Coronary artery (tissue), 2 donors: ENCODE data around the gene CEPT1.

Experiments used
- DNase-seq: peaks from one replicate; pipeline ENCODE4 v3.0.0-alpha.2; 2017; ENCODE audit warnings: low spot score
- H3K27ac ChIP-seq, 2 donors: fragments of 200-600 bp; sonication (generic); one replicate each; pipeline ENCODE4 v1.5.1; 2016 to 2019
- H3K4me3 ChIP-seq: fragments of 200-600 bp; sonication (generic); 2 replicates; pipeline ENCODE4 v1.5.1; 2016; ENCODE audit warnings: mild to moderate bottlenecking, moderate library complexity
- TF ChIP-seq, protein P1 (sequence below): fragments of 200-600 bp; sonication (generic); IDR thresholded peaks from one replicate; pipeline ENCODE4 v1.5.1; 2019; ENCODE audit warnings: antibody characterized with exemption

CEPT1 gene

DNA sequence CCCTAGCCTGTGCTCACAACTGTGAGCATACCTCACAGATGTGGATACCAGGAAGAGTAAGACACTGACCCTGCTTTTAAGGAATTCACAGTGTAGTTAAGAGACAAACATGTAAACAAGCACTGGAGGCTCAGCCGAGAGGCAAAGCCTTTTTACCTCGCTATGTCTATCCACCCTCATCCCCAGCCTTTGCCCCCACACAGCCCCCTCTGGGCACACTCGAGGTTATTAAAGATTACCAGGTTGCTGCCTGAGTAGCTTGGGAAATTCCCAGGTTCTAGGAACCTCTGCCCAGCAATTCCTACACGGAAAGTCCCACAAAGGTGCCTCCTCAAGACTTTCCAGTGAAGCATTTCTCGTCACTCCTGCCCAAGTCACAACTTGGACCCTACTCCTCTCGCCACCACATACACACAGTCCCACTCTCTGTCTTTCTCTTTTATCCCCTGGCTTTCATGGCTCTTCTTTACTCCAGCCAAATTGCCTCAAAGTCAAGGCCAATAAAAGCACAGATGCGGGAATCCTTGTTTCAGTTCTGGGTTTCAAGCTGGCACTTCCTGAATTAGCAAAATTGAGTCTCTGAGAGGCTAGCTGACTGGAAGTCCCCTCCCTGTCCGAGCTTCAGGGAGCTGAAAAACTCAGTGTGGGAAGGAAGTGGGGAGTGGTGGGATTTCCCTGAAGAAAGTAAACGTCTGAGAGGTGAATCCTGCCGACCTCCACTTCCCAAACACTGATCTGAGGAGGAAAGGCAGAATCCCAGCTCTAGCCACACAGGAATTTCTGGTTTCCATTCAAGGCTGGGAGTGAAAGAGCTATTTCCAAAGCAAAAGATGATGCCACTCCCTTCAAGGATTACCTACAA, 52.9 kb downstream of the CEPT1 start:
- peak overlapping the region; percentile 8 for H3K4me3 ChIP-seq
- TF ChIP-seq, protein P1, sequence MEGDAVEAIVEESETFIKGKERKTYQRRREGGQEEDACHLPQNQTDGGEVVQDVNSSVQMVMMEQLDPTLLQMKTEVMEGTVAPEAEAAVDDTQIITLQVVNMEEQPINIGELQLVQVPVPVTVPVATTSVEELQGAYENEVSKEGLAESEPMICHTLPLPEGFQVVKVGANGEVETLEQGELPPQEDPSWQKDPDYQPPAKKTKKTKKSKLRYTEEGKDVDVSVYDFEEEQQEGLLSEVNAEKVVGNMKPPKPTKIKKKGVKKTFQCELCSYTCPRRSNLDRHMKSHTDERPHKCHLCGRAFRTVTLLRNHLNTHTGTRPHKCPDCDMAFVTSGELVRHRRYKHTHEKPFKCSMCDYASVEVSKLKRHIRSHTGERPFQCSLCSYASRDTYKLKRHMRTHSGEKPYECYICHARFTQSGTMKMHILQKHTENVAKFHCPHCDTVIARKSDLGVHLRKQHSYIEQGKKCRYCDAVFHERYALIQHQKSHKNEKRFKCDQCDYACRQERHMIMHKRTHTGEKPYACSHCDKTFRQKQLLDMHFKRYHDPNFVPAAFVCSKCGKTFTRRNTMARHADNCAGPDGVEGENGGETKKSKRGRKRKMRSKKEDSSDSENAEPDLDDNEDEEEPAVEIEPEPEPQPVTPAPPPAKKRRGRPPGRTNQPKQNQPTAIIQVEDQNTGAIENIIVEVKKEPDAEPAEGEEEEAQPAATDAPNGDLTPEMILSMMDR = no peak
- peak overlapping the region; percentile 23 to 74 for H3K27ac ChIP-seq

DNA sequence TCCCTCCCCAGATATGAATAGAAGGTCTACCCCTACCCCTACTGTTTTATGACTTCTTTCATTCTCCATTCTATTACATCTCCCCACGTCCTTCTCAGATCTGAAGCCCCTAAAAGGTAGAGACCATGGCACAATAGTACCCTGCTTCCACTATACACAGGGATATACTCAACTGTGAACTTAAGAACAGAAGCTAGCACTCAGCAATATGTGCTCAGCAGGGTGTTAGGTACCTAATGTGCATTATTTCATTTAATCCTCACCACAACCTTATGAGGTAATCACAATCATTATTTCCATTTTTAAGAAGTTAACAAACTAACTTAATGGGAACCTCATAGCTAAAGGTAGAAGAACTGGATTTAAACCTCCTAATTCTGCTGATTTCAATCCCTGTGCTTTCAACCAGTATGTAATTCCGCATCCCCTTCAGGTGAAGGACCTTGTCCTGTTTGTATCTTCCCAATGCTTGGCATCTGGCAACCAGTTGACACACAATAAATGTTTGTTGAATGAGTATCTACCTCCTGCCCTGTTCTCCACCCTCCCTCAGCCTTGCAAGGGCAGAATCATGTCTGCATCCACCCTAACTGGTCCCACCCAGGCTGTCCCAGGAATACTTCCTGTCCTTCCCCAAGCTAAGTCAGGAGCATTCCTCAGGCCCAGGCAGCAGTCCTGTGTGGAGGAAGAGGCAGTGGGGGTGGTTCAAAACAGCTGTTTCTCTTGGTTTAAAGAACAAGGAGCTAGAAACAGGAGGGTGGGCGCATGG, 53.9 kb downstream of the CEPT1 start:
- no peak overlapping the region for H3K4me3 ChIP-seq
- peak overlapping the region in 1 of 2 donors; percentile 74 for H3K27ac ChIP-seq
- no peak for DNase-seq
- TF ChIP-seq, protein P1 = no peak

More for the DNA sequence above, 52.9 kb downstream of the CEPT1 start:
- DNase-seq = no peak

DNA sequence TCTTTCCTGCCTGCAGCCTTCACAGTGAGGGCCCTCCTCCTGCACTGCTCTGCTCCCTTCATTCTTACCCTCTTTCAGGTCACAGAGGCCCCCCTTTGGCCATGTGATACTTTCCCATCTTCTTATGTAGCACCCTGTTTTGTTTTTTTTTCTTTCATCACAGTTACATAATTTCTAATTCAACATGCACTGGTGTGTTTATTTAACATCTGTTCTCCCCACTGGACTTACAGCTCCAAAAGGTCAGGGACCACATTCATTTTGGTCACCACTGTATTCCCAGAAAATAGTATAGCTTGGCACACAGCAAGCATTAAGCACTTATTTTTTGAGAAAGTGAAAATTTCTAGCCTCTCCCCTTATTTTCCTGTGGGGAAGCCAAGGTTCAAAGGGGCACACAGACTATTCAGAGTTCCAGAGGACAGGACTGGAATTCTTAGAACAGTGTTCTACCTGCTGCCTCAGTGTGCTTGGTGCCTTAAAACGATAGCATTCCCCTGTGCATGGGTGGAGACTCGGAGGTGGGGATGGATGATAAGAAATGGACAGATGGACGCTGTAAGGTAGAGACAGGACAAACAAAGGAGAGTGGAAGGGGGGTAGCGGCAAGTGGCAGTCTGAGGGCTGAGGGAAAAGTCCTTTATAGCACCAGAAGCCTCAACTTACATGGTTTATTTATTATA, 55.1 kb downstream of the CEPT1 start:
- Histone ChIP-seq H3K27ac (no peak overlapping the region), H3K4me3 (no peak overlapping the region)
- TF ChIP-seq, protein P1 = no peak
- no peak for DNase-seq

DNA sequence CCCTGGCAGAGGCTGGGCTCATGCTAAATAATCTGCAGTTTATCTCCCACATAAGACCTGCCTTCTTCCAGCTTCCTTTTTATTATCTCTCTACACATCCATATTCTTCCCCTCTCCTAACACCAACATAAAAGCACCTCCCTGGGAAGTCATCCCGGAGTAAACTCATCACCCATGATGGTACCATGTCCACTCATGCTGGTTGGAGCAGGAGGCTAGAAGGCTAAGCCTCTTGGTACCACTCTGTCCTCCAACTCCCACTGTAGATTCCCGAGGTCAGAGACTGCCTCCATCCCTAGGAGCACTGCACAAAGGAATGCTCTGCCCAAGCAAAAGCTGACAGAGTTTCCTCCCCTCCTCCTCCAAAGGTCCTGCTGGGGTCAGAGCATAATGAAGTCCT, 56.2 kb downstream of the CEPT1 start:
- H3K4me3 ChIP-seq = no peak overlapping the region
- TF ChIP-seq, protein P1 = no peak
- no peak for DNase-seq
- no peak overlapping the region for H3K27ac ChIP-seq

DNA sequence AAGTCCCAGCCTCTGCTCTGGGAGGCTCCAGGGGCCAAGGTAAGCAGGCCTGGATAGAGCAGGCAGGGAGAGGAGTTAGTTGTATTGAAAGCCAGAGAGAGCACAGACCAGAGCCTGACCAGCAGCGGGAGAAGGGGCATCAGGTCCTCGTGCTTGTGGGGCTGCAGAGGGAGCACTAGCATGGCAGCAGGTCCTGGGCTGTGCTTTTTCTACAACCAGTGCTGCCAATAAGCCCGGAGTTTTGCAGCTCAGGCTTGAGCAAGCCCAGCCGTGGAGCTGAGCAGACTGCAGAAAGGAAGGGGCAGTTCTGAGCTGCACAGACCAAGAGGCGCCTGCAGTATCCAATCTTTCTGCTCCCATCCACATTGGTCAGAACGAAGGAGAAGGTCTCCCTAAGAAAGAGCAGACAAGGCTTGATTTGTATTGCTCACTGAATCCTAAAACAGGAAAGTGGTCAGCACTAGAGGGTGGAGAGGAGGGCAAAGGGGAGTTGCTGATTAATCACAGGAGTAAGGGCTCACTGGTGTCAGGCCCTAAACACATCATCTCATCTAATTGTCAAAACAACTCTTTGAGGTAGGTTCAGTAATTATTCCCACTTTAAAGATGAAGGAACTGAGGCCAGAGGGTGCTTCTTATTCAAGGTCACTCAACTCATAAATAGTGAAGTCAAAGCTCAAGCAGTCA, 57.7 kb downstream of the CEPT1 start:
- H3K27ac ChIP-seq = no peak overlapping the region
- TF ChIP-seq, protein P1 = no peak
- H3K4me3 ChIP-seq = peak overlapping the region; percentile 45
- no peak for DNase-seq

DNA sequence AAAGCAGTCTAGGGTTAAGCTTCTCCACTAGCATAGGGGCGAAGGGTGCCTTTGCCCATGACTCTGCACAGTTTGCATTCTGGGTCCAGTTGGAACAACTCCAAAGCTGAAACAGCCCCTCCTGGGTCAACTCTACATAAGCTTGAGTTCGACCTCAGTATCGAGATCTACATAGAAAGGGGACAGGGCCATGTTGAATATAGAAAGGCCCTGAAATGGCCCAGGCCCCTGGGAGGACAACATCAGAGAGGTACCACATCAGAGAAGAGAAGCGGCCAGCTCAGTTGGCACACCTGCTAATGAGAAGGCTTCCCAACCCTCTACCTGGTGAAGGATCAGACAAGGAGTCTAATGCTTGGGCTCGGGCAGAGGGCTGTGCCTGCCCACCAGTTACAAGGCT, 58.8 kb downstream of the CEPT1 start:
- H3K27ac ChIP-seq = peak overlapping the region in 1 of 2 donors; percentile 61
- TF ChIP-seq, protein P1 = no peak
- H3K4me3 ChIP-seq = peak overlapping the region; percentile 45
- no peak for DNase-seq
